DMS 273 (cell line): ENCODE results near the gene TMPRSS4.

ENCODE experiments used
- DNase-seq: peaks from one replicate; lab custom pipeline; 2025; ENCODE audit not compliant: unreplicated experiment; lab: John Stamatoyannopoulos, UW

TMPRSS4 gene

GRCh38 chr11:118078911-118079411, 2.1 kb downstream of the TMPRSS4 start:
- no peak for DNase-seq

GRCh38 chr11:118079491-118079890, 2.6 kb downstream of the TMPRSS4 start:
- no peak for DNase-seq

- no peak for DNase-seq
Measured at GRCh38 chr11:118080296-118080695, 3.4 kb downstream of the TMPRSS4 start.

GRCh38 chr11:118081241-118081958, 4.5 kb downstream of the TMPRSS4 start:
- DNase-seq: no peak

GRCh38 chr11:118082880-118083552, 6.1 kb downstream of the TMPRSS4 start:
- DNase-seq: no peak

GRCh38 chr11:118084247-118084646, 7.4 kb downstream of the TMPRSS4 start:
- DNase-seq: no peak

GRCh38 chr11:118084656-118085055, 7.8 kb downstream of the TMPRSS4 start:
- DNase-seq: no peak

- peak; percentile 3 for DNase-seq
Measured at GRCh38 chr11:118086913-118087768, 10.3 kb downstream of the TMPRSS4 start, which contains the start of gene SMIM35. TSS of gene SMIM35 (minus strand) at chr11:118086963. CDS start at chr11:118086757, 206 bp downstream.

GRCh38 chr11:118087931-118088330, 11.1 kb downstream of the TMPRSS4 start:
- no peak for DNase-seq

- DNase-seq: no peak
Measured at GRCh38 chr11:118088531-118088930, 11.7 kb downstream of the TMPRSS4 start.

- no peak for DNase-seq
Measured at GRCh38 chr11:118090545-118091162, 13.8 kb downstream of the TMPRSS4 start.

- DNase-seq: no peak
Measured at GRCh38 chr11:118091690-118092089, 14.8 kb downstream of the TMPRSS4 start.

GRCh38 chr11:118092907-118093571, 16.2 kb downstream of the TMPRSS4 start:
- DNase-seq: no peak

- no peak for DNase-seq
Measured at GRCh38 chr11:118095493-118095892, 18.6 kb downstream of the TMPRSS4 start.

- DNase-seq: no peak
Measured at GRCh38 chr11:118095967-118096367, 19.1 kb downstream of the TMPRSS4 start.

GRCh38 chr11:118098996-118099837, 22.3 kb downstream of the TMPRSS4 start:
- peak; percentile 93 for DNase-seq

GRCh38 chr11:118099838-118100556, 23.1 kb downstream of the TMPRSS4 start:
- peak; percentile 33 for DNase-seq

GRCh38 chr11:118100691-118101232, 23.9 kb downstream of the TMPRSS4 start:
- no peak for DNase-seq
